GM12878 (cell line): ENCODE results near the gene LANCL1. TPM values are rescaled to one million over a fixed set of nuclear protein-coding genes. Genes with fewer than 3 reads are reported as not detected.

Experiments
- ATAC-seq: fragments of 200-7000 bp; cut with Tn5 transposase; 3 replicates; pipeline ENCODE4 v1.9.1; 2020; ENCODE audit warnings: mild to moderate bottlenecking, moderate library complexity
- BruUV-seq: library from RNA; stranded (reverse); fragments of 400-500 nt; replicated peaks from 2 replicates; lab custom pipeline; 2021; lab: Mats Ljungman, UMichigan
- CTCF ChIA-PET: fragments of 300-600 bp; sonication (Branson Sonifier 250); formaldehyde crosslinking; extraction: SDS; loops from one replicate; lab custom pipeline; 2021; ENCODE audit warnings: inconsistent platforms; lab: Yijun Ruan, JAX
- POLR2A ChIA-PET: fragments of 350-600 bp; formaldehyde crosslinking; extraction: SDS; loops from one replicate; lab custom pipeline; 2021; ENCODE audit warnings: inconsistent platforms; lab: Charles Lee
- RAD21 ChIA-PET: fragments of 300-600 bp; sonication (Branson Sonifier 250); formaldehyde crosslinking; loops from one replicate; lab custom pipeline; 2023; ENCODE audit warnings: antibody characterized with exemption; ENCODE audit not compliant: unreplicated experiment; lab: Charles Lee
- SMC1A ChIA-PET: fragments of 300-600 bp; sonication (Branson Sonifier 250); formaldehyde crosslinking; loops from one replicate; lab custom pipeline; 2023; ENCODE audit not compliant: unreplicated experiment, uncharacterized antibody; lab: Charles Lee
- DNase-seq: peaks from one replicate; pipeline ENCODE4 v3.0.0-alpha.2; 2011; ENCODE audit warnings: low read depth, low spot score
- FAIRE-seq: peaks from 3 replicates; lab custom pipeline; 2011; peaks lifted over from hg19 to GRCh38; lab: Jason Lieb, UNC
- H2AFZ ChIP-seq: 2 replicates; pipeline ENCODE4 v1.6.0; 2011; ENCODE audit warnings: low read depth, low read length, control low read depth; ENCODE audit not compliant: control insufficient read depth
- H3K27ac ChIP-seq: 2 replicates; pipeline ENCODE4 v1.5.1; 2011; ENCODE audit warnings: control low read depth; ENCODE audit not compliant: control insufficient read depth, insufficient read depth
- H3K27me3 ChIP-seq, 2 experiments: replicated peaks in 1 of 2; 2 replicates each; pipeline versions ENCODE4 v1.6.0 to v1.6.1; 2011; ENCODE audit warnings: low read length in 1 of 2; ENCODE audit not compliant: control insufficient read depth in 2 of 2, insufficient read depth in 2 of 2
- H3K36me3 ChIP-seq, 2 experiments: 2 replicates each; pipeline ENCODE4 v1.5.1; 2011; ENCODE audit warnings: low read length in 1 of 2; ENCODE audit not compliant: control insufficient read depth in 2 of 2, insufficient read depth in 2 of 2
- H3K4me1 ChIP-seq: 2 replicates; pipeline ENCODE4 v1.6.1; 2011; ENCODE audit warnings: mild to moderate bottlenecking, low read length, moderate library complexity, mixed read lengths; ENCODE audit not compliant: control insufficient read depth, insufficient read depth
- H3K4me2 ChIP-seq: 2 replicates; pipeline ENCODE4 v1.6.0; 2011; ENCODE audit warnings: control low read depth; ENCODE audit not compliant: control insufficient read depth, insufficient read depth
- H3K4me3 ChIP-seq: fragments of 200-600 bp; sonication (generic); 2 replicates; pipeline ENCODE4 v1.5.1; 2016
- H3K79me2 ChIP-seq: 2 replicates; pipeline ENCODE4 v1.6.0; 2011; ENCODE audit warnings: low read length; ENCODE audit not compliant: control insufficient read depth, insufficient read depth
- H3K9ac ChIP-seq: 2 replicates; pipeline ENCODE4 v1.8.0; 2011; ENCODE audit warnings: low read length, control low read depth, mixed read lengths; ENCODE audit not compliant: control insufficient read depth, insufficient read depth
- H3K9me3 ChIP-seq: replicated peaks from 3 replicates; pipeline ENCODE4 v1.5.1; 2011; ENCODE audit warnings: mild to moderate bottlenecking, low read length; ENCODE audit not compliant: control insufficient read depth, insufficient read depth
- H4K20me1 ChIP-seq: 2 replicates; pipeline ENCODE4 v1.6.0; 2011; ENCODE audit not compliant: control insufficient read depth, insufficient read depth
- NFYB ChIP-seq: IDR thresholded peaks from 2 replicates; pipeline ENCODE4 v1.6.1; 2011; ENCODE audit warnings: low read depth, mild to moderate bottlenecking, low read length, improper control_type of control experiment, moderate library complexity; ENCODE audit not compliant: insufficient read depth
- ZNF24 ChIP-seq: fragments of 450-650 bp; IDR thresholded peaks from 2 replicates; pipeline ENCODE4 v1.6.1; 2017; ENCODE audit warnings: antibody characterized with exemption, mild to moderate bottlenecking
- WGBS: methylation state at CpG from one replicate; pipeline ENCODE4 v1.1.6; 2016; ENCODE audit warnings: low lambda C conversion rate; ENCODE audit not compliant: insufficient replicate concordance, insufficient coverage; ENCODE audit errors: missing lambda C conversion rate; 5-methylcytosine and 5-hydroxymethylcytosine counted together
- in situ Hi-C: fragments of 300-500 bp; cut with MboI; formaldehyde crosslinking; loops from 9 replicates; pipeline ENCODE4 v1.14.3; 2018; ENCODE audit warnings: mixed read lengths
- intact Hi-C: fragments of 100-400 bp; cut with micrococcal nuclease; formaldehyde crosslinking; loops from one replicate; pipeline ENCODE4 v1.14.2; 2022; ENCODE audit not compliant: unreplicated experiment
- polyA plus RNA-seq, 11 experiments: library from polyadenylated mRNA; depleted of rRNA in 4 of 11; unstranded in 6 of 11; stranded (reverse) in 5 of 11; fragments of >200 nt; fragmentation: Nextera tagmentation in 4 of 11; fragmentation: Illumina TruSeq in 1 of 11; extraction: Ambion mirVana in 4 of 11; extraction: Trizol in 1 of 11; gene quantifications; 1 replicate in 1 of 11; 2 replicates in 10 of 11; pipeline versions ENCODE4 v1.2.1 to v1.2.3, GENCODE V29; 2011 to 2016; ENCODE audit warnings: inconsistent platforms in 2 of 11, missing spikeins in 2 of 11, low read depth in 1 of 11
- total RNA-seq, 4 experiments: library from RNA; depleted of rRNA in 3 of 4; stranded (reverse); fragments of >200 nt in 3 of 4; fragmentation: Illumina TruSeq in 1 of 4; extraction: Trizol in 1 of 4; gene quantifications; 2 replicates each; pipeline versions ENCODE4 v1.2.1 to v1.2.3, GENCODE V29; 2013 to 2021

LANCL1 gene
- total and polyA plus RNA-seq, 10 of the 15 experiments (the other 5 are each of a cell fraction or from before 2014, with no cell fraction given) = 13.6 to 79.1 (median 26.9) TPM

- TF ChIP-seq ZNF24 = peak; percentile 72; the same call in 1 of the 2 replicates
Observed at GRCh38 chr2:210460322-210461227, 16.0 kb downstream of the LANCL1 start (continued).

- BruUV-seq = no TSS peak
- ChIA-PET SMC1A (interaction anchor here (1.0 to 4.6 kb wide), 7 partner anchors 9 to 158 kb away, joined by 3 to 44 read pairs (median 4); partner anchors contain the start of gene LANCL1), CTCF (interaction anchor here (0.6 to 4.7 kb wide), 6 partner anchors 11 to 93 kb away, joined by 3 to 42 read pairs (median 6); no protein-coding TSS in a partner anchor), RAD21 (interaction anchor here (0.6 to 3.1 kb wide), 4 partner anchors 14 to 96 kb away, joined by 3 to 11 read pairs (median 8); partner anchors contain the start of gene LANCL1), POLR2A (interaction anchor here (0.6 to 4.3 kb wide), 3 partner anchors 16 to 209 kb away, joined by 3 to 34 read pairs (median 3); partner anchors contain the start of gene LANCL1)
- intact Hi-C loops (no loop called here), in situ Hi-C loops (no loop called here)
- ATAC-seq (no peak; the same call in 2 of the 3 replicates), DNase-seq (no peak), FAIRE-seq (no peak)
- Histone ChIP-seq H3K9me3 (no peaks in the 10 kb centered on the region), H3K9ac (no peak overlapping the region), H3K27me3 (no peaks in the 10 kb centered on the region), H3K4me3 (no peak overlapping the region), H3K4me1 (peaks cover 14% of the 10 kb centered on the region), H3K27ac (no peak overlapping the region), H3K36me3 (peaks cover 0 to 11% of the 10 kb centered on the region in 2 experiments; a peak in 2 of 4 replicates), H3K4me2 (no peak overlapping the region), H3K79me2 (no peaks in the 10 kb centered on the region), H4K20me1 (no peaks in the 10 kb centered on the region), H2AFZ (no peak overlapping the region)
- no peak for TF ChIP-seq NFYB
- WGBS = 63% methylated on average over 5 of the region's 5 CpGs
Observed at GRCh38 chr2:210459880-210460279, 16.7 kb downstream of the LANCL1 start.
